Activated CD8-positive, alpha-beta memory T cell treated with anti-CD3 and anti-CD28 coated beads for 48 hours (primary cell): Measurements from ENCODE around the gene RPUSD1.

Source experiments
- DNase-seq, 3 experiments: peaks; one replicate each; pipeline ENCODE4 v3.0.0-alpha.2; 2020; ENCODE audit warnings: low read depth in 2 of 3, low spot score in 2 of 3

RPUSD1 gene

DNA sequence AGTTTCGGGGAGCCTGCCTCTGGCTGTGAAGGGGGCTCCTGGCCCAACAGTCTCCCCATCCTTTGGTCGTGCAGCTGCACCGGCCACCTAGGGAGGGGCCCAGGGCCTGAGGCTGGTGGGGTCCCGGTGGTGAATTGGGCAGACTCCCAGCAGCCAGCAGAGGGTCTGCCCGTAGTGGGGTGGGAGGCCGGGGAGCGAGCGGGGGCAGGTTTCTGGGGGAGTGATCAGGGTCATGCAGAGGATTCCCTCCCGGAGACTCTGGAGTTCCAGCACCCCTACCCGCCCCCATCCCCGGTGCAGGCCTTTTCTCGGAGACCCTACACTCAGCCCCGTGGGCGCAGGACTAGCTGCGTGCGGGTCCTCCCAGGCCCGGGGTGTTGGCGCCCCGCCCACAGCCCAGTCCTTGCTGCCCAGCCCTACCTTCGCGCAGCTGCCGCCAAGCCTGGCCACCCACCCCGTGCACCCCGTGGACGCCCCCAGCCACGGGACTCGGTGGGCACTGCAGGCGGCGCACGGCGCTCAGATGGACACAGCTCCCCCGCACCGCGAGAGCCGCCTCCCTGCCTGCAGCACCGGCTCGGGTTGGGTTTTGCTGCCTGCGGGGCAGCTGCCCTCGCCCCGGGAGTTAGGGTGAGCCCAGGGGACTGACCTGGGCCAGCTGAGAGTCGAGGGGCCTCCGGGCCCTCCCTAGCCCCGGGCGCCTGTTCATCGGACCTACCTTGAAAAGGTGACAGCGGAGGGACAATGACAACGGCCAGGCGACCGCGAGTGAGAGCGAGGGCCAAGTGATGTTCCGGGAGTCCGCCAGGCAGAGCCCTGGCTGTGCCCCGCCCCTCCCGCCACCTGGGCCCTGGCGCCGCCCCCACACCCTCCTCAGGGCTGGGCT, 12.0 kb upstream of the RPUSD1 start, which contains the start of gene GNG13:
TSS of gene GNG13 (minus strand) at position 787 of the 886 bp plus-strand sequence. CDS start 1,657 bp downstream, outside the sequence.
- DNase-seq = no peak

DNA sequence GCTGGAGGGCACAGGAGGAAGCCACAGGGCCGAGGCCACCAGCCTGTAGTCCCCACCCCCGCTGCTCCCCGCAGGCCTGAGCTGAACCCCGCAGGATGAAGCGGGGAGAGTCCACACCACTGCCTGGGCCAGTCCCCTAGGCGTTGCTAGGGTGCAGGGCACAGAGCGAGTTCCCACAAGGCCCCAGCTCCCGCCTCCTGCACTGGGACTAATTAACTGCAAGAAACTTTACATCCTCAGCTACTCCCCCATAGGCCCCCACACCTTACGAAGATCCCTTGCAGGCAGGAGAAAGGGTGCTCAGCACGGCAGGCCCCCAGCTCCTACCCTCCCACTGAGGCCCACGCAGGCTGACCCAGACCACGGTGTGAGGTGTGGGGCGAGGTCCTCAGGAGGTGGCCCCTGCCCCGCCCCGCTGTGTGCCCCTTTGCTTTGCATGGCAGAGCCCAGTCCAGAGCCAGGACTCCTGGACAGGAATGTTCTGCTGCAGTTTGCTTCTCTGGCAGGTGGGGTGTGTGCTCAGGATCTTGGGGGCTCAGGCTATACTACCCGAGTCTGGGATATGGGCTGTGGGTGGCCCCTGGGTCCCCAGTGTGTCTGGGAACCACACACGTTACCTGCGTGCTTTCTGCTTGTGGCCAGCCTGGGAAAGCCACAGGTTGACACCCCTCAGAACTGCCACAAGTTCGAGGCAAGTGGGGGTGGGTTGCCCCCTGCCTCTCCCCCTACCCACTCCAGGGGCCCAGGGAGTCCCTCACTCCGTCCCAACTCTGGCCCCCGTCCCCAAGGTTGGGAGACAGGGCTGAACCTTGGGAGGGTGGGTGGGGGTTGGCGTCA, 11.1 kb upstream of the RPUSD1 start:
- DNase-seq = no peak

DNA sequence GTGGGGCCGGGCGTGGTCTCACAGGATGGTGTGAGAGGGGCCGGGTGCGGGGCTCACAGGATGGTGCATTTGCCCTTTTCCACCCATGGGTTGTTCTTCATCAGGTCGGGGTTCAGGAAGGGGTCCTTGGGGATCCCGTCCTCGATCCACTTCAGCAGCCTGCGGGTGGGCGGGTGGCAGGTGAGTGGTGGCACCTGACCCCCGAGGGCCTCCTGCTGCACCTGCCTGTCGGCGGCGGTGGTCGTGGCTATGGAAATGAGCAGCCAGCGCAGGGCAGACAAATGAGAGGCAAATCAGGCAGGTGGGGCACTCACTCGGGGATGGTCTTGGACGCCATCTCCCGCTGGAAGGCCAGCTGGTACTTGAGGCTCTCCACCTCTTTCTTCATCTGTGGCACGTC, 10.5 kb upstream of the RPUSD1 start:
- no peak for DNase-seq

DNA sequence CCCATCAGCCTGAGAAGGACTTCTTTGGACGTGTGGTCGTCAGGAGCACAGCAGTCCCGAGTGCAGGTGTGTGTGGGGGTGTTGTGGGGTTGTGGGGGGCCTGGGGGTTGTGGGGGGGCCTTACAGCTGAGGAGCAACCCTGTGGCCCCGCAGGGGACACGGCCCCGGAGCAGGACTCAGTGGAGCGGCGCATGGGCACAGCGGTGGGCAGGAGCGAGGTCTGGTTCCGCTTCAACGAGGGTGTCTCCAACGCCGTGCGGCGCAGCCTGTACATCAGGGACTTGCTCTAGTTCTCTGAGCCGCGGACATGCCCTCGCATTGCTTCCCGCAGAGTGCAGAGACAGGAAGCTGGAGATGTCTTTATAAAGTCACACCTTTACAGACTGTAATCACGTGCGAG, 9.5 kb upstream of the RPUSD1 start:
- no peak for DNase-seq

DNA sequence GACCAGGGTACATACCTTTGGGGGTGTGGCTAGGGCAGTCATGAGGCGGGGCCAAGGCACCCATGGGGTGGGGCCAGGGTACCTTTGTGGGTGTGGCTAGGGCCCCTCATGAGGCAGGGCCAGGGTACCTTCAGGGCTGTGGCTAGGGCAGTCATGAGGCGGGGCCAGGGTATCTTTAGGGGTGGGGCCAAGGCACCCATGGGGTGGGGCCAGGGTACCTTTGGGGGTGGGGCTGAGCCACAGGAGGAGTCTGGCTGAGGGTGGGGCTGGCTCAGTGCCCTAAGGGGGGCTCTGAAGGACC, 8.9 kb upstream of the RPUSD1 start:
- DNase-seq = no peak

DNA sequence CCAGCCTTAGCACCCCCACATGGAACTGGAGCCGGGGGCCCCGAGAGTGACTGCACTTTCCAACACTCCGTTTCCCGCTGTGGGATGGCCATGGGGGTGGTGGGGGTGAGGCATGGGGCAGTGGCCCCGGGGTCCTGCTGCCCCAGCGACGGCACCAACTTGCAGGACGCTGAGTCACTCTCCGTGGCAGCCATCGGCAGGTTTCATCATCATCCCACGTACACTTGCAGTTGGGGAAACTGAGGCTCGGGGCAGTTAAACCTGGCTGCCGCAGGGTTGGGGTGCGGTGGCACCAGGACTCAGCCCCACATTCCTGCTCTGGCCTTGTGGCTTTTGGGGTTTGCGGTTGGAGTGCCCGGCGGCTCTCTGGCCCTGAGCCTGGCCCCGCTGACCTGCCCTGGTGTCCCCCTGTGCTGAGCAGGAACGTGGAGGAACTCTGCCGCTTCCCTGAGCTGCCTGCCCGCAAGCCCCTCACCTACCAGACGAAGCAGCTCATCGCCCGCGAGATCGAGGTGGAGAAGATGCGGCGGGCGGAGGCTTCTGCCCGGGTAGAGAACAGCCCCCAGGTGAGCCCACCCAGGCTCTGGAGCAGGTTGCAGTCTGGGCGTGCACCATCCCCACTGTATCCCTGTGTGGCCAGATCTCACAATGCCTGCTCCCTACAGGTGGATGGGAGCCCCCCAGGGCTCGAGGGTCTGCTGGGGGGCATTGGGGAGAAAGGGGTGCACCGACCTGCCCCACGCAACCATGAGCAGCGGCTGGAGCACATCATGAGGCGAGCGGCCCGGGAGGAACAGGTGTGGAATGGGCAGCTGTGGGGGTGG, 8.3 kb upstream of the RPUSD1 start:
- DNase-seq = no peak

DNA sequence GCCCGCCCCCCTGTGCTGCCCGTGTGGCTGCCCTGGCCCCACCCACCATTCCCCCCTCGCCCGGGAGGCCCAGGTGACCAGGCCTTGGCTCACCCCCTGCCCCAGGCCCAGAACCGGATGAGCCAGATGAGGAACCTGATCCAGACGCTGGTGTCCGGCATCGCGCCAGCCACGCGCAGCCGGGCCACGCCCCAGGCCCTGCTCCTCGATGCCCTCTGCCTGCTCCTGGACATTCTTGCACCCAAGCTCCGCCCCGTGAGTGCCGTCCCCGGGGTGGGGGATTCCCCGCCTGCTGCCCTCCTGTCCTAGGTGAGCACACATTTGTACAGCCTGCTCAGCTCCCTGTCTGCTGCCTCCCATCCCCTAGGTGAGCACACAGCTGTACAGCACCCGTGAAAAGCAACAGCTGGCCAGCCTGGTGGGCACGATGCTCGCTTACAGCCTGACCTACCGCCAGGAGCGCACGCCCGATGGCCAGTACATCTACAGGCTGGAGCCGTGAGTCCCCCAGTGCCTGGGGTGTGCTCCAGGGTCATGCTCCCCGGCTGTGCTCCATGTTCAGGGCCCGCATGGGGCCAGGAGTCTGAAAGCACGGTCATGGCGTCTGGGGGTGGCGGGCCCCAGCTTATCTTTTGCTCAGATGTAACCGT, 7.5 kb upstream of the RPUSD1 start:
- DNase-seq = no peak

DNA sequence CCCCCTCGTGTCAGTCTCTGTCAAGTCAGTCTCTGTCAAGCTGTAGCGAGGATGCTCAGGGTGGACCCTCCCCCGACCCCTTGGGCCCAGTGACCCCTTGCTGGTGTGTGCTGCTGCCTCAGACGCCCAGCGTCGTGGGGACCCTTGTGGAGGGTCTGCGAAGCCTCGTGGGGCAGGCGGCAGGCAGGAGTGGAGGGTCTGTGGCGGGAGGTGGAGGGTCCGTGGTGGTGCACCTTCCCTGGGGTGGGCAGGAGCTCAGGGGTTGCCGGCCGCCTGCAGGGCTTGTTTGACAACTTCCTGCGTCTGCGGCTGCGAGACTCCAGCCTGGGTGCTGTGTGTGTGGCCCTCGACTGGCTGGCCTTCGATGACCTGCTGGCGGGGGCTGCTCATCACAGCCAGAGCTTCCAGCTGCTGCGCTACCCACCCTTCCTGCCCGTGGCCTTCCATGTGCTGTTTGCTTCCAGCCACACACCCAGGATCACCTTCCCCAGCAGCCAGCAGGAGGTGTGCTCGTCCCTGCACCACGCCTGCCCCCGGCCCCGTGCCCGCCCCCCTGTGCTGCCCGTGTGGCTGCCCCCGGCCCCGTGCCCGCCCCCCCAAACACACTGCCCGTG, 6.8 kb upstream of the RPUSD1 start:
- DNase-seq = no peak

DNA sequence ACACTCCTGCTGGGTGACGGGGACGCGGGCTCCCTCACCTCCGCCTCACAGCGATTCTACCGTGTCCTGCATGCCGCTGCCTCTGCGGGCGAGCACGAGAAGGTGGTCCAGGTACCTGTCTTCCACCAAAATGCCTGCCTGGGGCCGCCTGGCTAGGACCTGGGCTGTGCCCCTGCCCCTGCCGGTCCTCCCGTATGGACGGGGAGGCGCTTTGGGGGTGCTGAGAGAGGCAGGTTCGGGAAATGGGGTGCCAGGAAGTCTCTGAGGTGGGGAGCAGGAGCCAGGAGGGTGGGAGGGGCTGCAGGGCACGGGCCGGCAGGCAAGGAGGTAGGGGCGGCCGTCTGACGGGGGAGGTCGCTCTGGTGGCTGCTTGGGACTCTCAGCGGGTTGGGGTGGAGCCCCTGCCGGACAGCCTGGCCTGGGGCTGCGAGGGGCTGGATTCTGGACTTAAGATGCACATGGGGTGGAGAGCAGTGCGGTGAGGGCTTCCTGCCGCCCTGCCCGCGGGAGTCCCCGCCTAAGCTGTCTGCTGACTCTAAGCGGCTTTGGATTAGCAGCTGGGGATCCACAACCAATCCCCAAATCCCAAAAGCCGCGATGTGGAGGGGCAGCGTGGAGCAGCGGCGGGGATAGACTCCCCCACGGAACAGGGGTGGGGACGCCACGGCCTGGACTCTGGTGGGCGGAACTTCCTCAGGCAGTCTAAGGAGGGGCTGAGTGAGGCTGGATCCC, 6.1 kb upstream of the RPUSD1 start:
- no peak for DNase-seq

DNA sequence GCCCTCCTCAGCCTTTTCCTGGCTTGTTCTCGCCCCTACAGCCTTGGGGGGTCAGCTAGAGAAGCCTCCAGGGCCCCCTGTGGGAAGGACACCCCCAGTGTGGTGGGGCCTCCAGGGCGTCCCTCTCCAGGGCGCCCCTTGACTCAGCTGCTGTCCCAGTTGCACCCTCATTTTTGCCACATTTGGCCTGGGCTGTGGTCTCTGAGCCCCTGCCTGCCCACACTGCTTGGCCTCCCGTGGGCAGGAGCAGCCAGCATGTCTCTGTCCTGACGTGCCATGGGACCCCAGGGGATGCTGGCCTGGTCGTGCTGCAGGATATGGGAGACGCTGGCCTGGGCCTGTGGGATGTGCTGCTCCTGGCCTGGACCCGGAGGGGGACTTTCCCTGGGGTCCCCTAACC, 5.2 kb upstream of the RPUSD1 start:
- no peak for DNase-seq

DNA sequence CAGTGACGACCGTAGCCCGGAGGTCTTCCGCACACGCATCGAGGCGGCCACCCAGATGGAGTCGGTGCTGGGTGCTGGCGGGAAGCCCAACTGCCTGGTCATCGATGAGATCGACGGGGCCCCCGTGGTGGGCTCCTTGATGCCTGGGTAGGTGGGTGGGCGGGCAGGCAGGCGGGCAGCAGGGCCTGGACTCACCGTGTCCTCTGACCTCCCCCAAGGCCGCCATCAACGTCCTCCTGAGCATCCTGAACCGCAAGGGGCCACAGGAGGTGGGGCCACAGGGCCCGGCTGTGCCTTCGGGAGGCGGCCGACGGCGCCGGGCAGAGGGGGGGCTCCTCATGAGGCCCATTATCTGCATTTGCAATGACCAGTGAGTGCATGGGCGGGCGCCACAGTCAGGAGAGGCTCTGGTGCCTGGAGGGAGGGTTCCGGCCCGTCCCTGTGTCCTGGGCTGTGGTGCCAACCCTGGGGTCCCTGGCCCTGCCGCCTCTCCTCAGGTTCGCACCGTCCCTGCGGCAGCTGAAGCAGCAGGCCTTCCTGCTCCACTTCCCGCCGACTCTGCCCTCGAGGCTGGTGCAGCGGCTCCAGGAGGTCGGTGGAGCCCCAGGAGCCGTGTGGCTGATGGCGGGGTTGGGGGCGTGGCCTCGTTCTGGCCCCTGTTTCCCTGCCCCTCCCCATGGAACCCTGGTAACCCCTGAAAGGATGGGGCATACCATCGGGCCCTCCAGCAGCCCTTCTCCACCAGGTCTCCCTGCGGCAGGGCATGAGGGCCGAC, 4.2 kb upstream of the RPUSD1 start:
- no peak for DNase-seq

DNA sequence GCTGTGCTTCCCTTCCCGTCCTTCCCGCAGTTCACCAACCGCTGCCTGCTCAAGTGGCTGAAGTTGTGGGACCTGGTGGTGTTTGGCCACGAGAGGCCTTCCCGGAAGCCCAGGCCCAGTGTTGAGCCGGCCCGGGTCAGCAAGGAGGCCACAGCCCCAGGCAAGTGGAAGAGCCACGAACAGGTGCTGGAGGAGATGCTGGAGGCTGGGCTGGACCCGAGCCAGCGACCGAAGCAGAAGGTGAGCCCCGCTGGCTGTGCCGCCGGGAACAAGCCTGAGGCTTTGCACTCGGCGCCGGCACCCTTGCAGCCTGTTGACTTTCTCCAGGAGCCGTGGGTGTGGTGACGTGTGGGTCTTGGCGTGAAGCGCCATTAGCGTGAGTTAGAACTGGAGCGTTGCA, 3.0 kb upstream of the RPUSD1 start:
- DNase-seq = no peak

DNA sequence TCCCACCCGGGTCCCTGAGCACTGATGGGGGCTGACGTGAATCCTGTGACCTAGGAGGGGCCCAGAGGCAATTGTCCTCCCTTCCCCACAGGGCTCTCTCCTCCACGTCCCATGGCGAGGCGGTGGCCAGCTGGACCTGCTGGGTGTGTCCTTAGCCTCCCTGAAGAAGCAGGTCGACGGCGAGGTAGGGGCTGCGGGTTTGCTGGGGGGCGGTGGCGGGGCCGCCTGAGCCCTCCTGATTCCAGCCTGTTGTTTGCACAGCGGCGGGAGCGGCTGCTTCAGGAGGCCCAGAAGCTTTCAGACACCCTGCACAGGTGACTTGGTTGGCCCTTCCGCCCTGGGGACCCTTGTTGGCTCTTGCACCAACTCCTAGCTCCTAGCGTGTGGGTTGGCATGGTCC, 1.9 kb upstream of the RPUSD1 start:
- no peak for DNase-seq

DNA sequence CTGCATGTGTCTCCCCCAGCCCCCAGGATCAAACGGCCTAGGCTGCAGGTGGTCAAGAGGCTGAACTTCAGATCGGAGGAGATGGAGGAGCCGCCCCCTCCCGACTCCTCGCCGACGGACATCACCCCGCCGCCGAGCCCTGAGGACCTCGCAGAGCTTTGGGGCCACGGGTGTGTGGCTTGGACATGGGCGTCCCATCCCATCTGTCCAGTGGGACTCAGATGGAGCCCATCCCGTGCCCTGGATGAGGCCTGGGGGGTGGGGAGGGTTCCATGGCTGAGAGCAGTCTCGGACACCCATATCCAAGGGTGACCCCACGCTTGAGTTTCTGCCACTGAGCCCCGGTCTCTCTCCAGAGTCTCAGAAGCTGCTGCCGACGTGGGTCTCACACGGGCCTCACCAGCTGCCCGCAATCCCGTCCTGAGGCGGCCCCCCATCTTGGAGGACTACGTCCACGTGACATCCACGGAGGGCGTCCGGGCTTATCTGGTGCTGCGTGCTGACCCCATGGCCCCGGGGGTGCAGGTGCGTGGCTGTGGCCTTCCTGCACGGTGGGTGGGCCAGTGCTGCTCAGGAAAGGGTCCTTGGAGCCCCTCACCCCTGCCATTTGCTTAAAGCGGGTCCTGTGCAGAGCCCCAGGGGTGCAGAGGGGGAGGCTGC, 1.1 kb upstream of the RPUSD1 start:
- no peak for DNase-seq

DNA sequence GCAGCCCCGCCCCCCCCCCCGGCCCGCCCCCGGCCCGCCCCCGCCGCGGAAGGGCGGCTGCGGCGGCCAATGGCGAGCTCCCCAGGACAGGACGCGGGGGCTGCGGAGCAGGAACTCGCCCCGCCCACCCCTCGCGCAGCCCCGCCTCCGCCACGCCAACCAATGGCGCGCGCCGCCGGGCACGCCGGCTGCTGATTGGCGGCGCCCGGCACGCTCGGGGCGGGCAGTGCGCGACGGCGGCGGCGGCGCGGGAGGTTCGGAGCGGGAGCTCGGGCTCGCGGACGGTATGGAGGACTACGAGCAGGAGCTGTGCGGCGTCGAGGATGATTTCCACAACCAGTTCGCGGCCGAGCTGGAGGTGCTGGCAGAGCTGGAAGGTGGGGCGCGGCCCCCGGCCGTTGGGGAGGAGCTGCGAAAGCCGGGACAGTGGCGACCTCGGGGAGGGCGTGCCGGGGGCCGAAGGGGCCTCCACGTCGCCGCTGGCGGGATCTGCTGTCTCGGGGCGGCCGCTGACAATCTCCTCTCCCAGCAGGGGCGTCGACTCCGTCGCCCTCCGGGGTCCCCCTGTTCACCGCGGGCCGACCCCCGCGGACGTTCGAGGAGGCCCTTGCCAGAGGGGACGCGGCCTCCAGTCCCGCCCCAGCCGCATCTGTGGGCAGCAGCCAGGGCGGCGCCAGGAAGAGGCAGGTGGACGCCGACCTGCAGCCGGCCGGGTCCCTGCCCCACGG, 382 bp upstream of the RPUSD1 start, which contains the start of gene CHTF18:
TSS of gene CHTF18 (plus strand) at position 222 of the 728 bp plus-strand sequence. CDS start at position 287, 65 bp downstream.
- peak; percentile 66 to 93 (median 79) for DNase-seq

DNA sequence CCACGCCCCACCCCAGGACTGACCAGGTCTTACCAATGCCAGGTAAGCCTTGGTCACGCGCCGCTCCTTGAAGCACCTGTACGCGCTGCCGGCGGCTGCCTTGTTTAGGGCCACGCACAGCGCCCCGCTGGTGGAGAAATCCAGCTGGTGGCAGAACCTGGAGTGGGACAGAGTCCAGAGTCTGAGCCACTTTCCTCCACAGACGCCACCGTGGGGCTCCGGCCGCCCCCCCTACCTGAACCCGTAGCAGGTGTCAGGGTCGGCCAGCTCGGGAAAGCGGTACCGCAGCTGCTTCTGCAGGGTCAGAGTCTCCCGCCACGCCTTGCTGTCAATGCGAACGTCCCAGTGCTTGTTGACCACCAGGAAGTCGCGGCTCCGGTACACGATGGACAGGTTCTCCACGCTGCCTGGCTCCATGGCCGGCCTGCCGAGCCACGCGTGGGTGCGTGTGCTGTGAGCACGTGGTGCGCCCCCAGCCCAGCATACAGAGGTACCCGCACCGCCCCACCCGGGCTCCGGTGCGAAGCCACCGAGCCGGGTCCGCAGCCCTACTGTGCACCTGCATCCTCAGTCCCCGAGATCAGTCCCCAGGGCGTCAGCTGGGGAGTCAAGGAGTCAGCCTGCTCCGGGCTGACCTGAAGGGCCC, 737 bp downstream of the RPUSD1 start:
- DNase-seq = no peak
